ENCODE data around the gene LRRC8E. TPM values are rescaled to one million over a fixed set of nuclear protein-coding genes. Genes with fewer than 3 reads are reported as not detected.

Gene LRRC8E
- total RNA-seq, 4 donors from 2014 or later = 0.79 to 1.5 TPM; not detected in 2

GRCh38 chr19:7908078-7908699, 19.9 kb downstream of the LRRC8E start:
- in situ Hi-C loops (cut with MboI; ENCODE audit: low pct_ligation_motif_present in 1 of 4, low pct_unique_long_range_greater_than_20kb in 1 of 4, low sequenced_read_pairs in 3 of 4) (no loop called here), intact Hi-C loops (cut with DNase I; ENCODE audit: low total_unique reads) (loop anchor here (5.0 kb wide), 1 partner anchor 1551 kb away; no protein-coding TSS in a partner anchor)
- DNase-seq = no peak
- peaks cover 0 to 29% (median 14%) of the 10 kb centered on the region in 4 donors for H3K36me3 ChIP-seq
- no peaks in the 10 kb centered on the region for H3K27me3 ChIP-seq
- H3K9me3 ChIP-seq = no peaks in the 10 kb centered on the region
- TF ChIP-seq EP300 (IDR thresholded peaks at IDR 0.05; ENCODE audit: low read depth) = no peak
- TF ChIP-seq POLR2A (IDR thresholded peaks at IDR 0.05) = no peak
- TF ChIP-seq CTCF (IDR thresholded peaks at IDR 0.05) = no peak
- no peak for TF ChIP-seq POLR2AphosphoS5 (IDR thresholded peaks at IDR 0.05)
- H3K4me3 ChIP-seq = no peak overlapping the region
- peaks cover 15 to 24% (median 17%) of the 10 kb centered on the region in 4 donors for H3K4me1 ChIP-seq
- 81% methylated on average over 14 of the region's 14 CpGs; no CpG with 5 or more reads in 1 of the 2 donors for WGBS, 2 donors (ENCODE audit: low coverage in 1 of 2)
- no peak overlapping the region for H3K27ac ChIP-seq

- Histone ChIP-seq H3K27me3 (peaks cover under 1% of the 10 kb centered on the region), H3K9me3 (no peaks in the 10 kb centered on the region), H3K4me3 (no peak overlapping the region), H3K27ac (no peak overlapping the region), H3K36me3 (peaks cover 0 to 29% (median 14%) of the 10 kb centered on the region in 4 donors), H3K4me1 (peaks cover 15 to 23% (median 17%) of the 10 kb centered on the region in 4 donors)
- TF ChIP-seq POLR2AphosphoS5 (IDR thresholded peaks at IDR 0.05) = no peak
- no peak for TF ChIP-seq CTCF (IDR thresholded peaks at IDR 0.05)
- no peak for TF ChIP-seq EP300 (IDR thresholded peaks at IDR 0.05; ENCODE audit: low read depth)
- TF ChIP-seq POLR2A (IDR thresholded peaks at IDR 0.05) = no peak
- in situ Hi-C loops (cut with MboI; ENCODE audit: low pct_ligation_motif_present in 1 of 4, low pct_unique_long_range_greater_than_20kb in 1 of 4, low sequenced_read_pairs in 3 of 4) (no loop called here), intact Hi-C loops (cut with DNase I; ENCODE audit: low total_unique reads) (loop anchor here (5.0 kb wide), 1 partner anchor 1552 kb away; no protein-coding TSS in a partner anchor)
- no peak for DNase-seq
- 91% methylated on average over 13 of the region's 19 CpGs; no CpG with 5 or more reads in 1 of the 2 donors for WGBS, 2 donors (ENCODE audit: low coverage in 1 of 2)
Measured at GRCh38 chr19:7908742-7909461, 20.6 kb downstream of the LRRC8E start.

- intact Hi-C loops (cut with DNase I; ENCODE audit: low total_unique reads) = loop anchor here (5.0 kb wide), 1 partner anchor 1552 kb away; no protein-coding TSS in a partner anchor
- H3K27ac ChIP-seq = no peak overlapping the region
- peaks cover 0 to 29% (median 14%) of the 10 kb centered on the region in 4 donors for H3K36me3 ChIP-seq
- no peak overlapping the region for H3K4me3 ChIP-seq
- in situ Hi-C loops (cut with MboI; ENCODE audit: low pct_ligation_motif_present in 1 of 4, low pct_unique_long_range_greater_than_20kb in 1 of 4, low sequenced_read_pairs in 3 of 4) = no loop called here
- H3K27me3 ChIP-seq = peaks cover 8% of the 10 kb centered on the region
- 92% methylated on average over 21 of the region's 21 CpGs; no CpG with 5 or more reads in 1 of the 2 donors for WGBS, 2 donors (ENCODE audit: low coverage in 1 of 2)
- TF ChIP-seq CTCF (IDR thresholded peaks at IDR 0.05) (no peak), EP300 (IDR thresholded peaks at IDR 0.05; ENCODE audit: low read depth) (no peak), POLR2AphosphoS5 (IDR thresholded peaks at IDR 0.05) (no peak), POLR2A (IDR thresholded peaks at IDR 0.05) (no peak)
- DNase-seq = no peak
- no peaks in the 10 kb centered on the region for H3K9me3 ChIP-seq
- peaks cover 12 to 18% (median 15%) of the 10 kb centered on the region in 4 donors for H3K4me1 ChIP-seq
Measured at GRCh38 chr19:7909471-7910067, 21.3 kb downstream of the LRRC8E start.
